GM21526 (cell line): ENCODE data around the gene JAGN1.
"Not testable (repeated sequence)": the region's sequence is repeated elsewhere in the genome, so short reads cannot be mapped to it uniquely, and the experiment has no call there.

Experiments used
- ATAC-seq: cut with Tn5 transposase; IDR thresholded peaks from one replicate; pipeline ENCODE4 v1.9.1; 2021; ENCODE audit warnings: moderate library complexity; ENCODE audit not compliant: unreplicated experiment, low FRiP score

The JAGN1 gene

DNA sequence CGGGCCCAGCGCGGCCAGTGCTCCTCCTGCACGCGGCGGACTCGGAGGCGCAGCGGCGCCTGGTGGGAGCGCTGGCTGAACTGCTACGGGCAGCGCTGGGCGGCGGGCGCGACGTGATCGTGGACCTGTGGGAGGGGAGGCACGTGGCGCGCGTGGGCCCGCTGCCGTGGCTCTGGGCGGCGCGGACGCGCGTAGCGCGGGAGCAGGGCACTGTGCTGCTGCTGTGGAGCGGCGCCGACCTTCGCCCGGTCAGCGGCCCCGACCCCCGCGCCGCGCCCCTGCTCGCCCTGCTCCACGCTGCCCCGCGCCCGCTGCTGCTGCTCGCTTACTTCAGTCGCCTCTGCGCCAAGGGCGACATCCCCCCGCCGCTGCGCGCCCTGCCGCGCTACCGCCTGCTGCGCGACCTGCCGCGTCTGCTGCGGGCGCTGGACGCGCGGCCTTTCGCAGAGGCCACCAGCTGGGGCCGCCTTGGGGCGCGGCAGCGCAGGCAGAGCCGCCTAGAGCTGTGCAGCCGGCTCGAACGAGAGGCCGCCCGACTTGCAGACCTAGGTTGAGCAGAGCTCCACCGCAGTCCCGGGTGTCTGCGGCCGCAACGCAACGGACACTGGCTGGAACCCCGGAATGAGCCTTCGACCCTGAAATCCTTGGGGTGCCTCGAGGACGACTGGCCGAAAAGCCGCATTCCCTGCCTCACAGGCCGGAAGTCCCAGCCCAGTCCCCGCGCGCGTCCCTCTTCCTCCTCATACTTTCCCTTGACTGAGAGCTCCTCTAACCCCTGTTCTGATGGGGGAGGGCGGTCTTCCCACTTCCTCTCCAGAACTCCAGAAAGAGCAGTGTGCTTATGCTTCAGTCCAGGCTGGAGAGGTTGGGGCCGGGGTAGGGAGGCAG is 25.1 kb downstream of the JAGN1 start:
- ATAC-seq: no peak

GRCh38 chr3:9916346-9916733 is 25.9 kb downstream of the JAGN1 start:
- ATAC-seq: no peak

GRCh38 chr3:9916734-9917680 is 26.6 kb downstream of the JAGN1 start, which contains the start of gene IL17RC:
IL17RC (plus strand) TSS chr3:9917098; CDS start chr3:9917316, 218 bp downstream.
- no peak for ATAC-seq

DNA sequence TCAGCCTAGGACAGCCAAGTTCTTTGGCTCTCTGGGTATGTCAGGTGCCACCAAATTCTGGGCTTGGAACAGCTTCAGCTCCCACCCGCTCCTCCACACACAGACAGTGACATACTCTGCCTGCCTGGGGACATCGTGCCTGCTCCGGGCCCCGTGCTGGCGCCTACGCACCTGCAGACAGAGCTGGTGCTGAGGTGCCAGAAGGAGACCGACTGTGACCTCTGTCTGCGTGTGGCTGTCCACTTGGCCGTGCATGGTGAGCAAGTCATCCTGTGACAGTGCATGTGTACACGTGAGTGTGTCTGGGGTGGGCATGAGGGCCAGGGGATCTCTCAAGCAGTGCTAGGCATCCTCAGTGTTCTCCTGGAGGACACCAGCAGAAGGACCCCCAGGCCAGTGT is 27.4 kb downstream of the JAGN1 start:
- no peak for ATAC-seq

DNA sequence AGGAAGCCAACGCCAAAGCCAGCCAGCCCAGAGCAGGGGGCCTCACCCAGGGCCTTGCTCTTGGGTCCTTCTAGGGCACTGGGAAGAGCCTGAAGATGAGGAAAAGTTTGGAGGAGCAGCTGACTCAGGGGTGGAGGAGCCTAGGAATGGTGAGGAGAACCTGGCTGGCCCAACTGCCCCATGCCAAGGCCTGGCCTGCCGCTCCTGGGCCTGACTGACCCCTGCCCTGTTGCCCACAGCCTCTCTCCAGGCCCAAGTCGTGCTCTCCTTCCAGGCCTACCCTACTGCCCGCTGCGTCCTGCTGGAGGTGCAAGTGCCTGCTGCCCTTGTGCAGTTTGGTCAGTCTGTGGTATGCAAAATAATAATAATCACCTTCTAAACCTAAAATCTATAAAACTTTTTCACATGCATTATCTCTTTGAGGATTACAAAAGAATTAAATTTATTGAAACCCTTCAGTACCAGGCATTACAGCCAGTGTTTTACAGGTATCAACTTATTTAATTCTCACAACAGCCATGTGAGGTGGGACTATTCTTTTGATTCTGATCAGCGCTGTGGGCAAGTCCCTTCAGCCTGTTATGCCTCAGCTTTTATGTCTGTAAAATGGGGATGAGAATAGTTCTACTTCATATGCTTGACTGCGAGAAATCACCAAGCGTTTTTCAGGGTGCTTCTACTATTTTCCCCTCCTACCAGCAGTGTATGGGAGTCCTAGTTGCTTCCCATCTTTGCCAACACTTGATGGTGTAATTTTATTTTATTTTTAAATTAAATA is 28.0 kb downstream of the JAGN1 start:
- ATAC-seq: no peak

- ATAC-seq: no peak
These were observed 37.7 kb downstream of the JAGN1 start for GRCh38 chr3:9928158-9928557.

- ATAC-seq: no peak
These were observed 40.5 kb downstream of the JAGN1 start for GRCh38 chr3:9930804-9931418.

DNA sequence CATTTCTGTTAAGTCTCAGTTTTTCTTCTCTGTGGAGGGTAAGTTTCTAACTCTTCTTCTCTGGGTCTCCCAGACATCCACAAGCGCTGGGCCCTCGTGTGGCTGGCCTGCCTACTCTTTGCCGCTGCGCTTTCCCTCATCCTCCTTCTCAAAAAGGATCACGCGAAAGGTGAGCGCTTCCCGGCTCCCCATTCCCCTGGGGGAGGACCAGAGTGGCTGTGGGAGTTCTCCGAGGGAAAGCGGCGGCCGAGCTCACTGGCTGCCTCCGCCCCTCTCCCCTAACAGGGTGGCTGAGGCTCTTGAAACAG is 42.1 kb downstream of the JAGN1 start:
- no peak for ATAC-seq

GRCh38 chr3:9932843-9933560 is 42.6 kb downstream of the JAGN1 start:
- peak; percentile 67 for ATAC-seq

DNA sequence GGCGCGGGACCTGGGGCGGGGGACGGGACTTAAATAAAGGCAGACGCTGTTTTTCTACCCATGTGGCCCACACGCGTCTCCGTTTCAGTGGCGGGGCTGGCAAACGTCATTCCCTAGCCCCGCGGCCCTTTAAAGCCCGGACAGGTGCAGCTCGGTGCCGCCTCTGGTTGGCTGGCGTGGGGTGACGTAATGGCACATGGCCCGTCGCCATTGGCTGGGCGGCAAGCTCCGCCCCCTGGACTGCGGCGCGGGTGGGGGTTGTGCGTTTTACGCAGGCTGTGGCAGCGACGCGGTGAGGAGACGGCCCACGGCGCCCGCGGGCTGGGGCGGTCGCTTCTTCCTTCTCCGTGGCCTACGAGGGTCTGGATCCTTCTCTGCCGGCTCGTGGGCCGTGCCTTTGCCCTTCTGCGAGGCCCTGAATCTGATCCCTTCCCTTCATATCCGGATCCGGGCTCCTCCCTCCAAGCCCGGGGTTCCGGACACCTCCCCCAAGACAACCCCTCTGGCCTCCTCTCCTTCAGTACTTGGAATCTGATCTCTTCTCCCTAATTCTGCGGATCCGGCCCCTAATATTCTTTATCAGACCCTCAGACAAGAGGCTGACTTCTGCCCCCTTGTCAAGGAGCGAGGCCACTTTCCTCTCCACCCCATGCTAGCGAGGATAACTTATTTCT is 43.3 kb downstream of the JAGN1 start, which contains the start of gene CRELD1:
TSS of gene CRELD1 (plus strand) at position 274 of the 674 bp plus-strand sequence. CDS start 605 bp downstream, outside the sequence.
- ATAC-seq: peak; percentile 86

DNA sequence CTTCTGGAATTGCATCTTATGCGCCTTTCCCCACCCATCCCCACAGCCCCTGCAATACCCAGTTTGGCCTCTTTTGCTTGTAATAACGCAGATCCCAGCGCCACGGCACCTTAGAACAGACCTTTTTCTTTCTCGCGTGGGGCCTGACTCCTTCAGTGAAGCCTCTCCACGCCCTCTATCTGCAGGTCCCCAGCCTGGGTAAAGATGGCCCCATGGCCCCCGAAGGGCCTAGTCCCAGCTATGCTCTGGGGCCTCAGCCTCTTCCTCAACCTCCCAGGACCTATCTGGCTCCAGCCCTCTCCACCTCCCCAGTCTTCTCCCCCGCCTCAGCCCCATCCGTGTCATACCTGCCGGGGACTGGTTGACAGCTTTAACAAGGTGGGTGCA is 43.8 kb downstream of the JAGN1 start:
- no peak for ATAC-seq

GRCh38 chr3:9934993-9935392 is 44.6 kb downstream of the JAGN1 start:
- ATAC-seq: no peak

DNA sequence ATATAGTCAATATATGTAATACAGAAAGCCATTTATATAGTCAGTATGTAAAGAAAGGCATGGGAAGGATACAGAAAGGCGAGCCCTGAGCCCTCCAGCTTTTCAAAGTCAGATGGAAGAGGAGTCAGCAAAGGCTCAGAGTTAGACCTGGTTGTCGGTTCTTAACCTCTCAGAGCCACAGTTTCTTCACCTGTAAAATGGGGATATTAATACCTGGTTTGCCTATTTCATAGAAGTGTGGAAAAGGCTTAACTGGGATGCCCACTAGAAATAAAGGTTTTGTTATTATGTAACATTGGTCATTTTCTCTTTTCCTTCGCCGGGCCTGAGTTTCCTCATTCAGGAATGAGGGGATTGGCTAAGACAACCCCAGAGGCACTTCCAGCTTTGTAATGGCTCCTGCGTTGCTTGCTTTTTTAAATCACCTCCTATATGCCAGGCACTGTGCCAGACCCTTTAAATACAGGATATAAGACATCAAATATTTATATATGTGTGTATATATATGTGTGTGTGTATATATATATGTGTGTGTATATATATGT is 45.6 kb downstream of the JAGN1 start:
- no peak for ATAC-seq

DNA sequence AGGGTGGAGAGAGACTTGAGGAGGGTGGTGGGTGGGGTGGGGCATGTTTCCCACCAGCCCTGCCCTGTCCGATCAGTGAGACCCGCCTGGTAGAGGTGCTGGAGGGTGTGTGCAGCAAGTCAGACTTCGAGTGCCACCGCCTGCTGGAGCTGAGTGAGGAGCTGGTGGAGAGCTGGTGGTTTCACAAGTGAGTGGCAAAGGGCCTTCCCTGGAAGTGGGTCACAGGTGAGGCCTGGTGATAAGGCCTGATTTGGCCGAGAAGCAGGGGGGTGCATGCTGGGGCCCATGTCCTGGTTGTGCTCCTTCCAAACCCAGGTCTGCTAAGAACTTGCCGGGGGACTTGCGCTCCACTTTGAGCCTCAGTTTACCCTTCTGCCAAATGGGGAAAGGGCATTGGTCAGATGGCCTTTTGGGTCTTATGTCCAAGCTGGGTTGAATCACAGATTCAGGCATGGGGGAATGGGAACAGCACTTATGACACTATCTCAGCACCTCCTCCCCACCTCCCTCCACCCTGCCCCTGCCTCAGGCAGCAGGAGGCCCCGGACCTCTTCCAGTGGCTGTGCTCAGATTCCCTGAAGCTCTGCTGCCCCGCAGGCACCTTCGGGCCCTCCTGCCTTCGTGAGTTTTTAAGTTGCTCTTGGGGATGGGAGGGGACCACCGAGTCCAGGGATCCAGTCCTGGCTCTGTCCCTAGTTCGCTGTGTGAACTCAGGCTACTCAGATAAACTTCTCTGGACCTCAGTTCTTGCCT is 47.3 kb downstream of the JAGN1 start:
- no peak for ATAC-seq

- no peak for ATAC-seq
These were observed 48.6 kb downstream of the JAGN1 start for GRCh38 chr3:9938966-9939365.

DNA sequence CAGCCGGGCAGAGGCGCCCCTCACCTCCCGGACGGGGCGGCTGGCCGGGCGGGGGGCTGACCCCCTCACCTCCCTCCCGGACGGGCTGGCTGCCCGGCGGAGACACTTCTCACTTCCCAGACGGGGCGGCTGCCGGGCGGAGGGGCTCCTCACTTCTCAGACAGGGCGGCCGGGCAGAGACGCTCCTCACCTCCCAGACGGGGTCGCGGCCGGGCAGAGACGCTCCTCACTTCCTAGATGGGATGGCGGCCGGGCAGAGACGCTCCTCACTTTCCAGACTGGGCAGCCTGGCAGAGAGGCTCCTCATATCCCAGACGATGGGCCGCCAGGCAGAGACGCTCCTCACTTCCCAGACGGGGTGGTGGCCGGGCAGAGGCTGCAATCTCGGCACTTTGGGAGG is 49.5 kb downstream of the JAGN1 start:
- ATAC-seq: not testable (repeated sequence)

GRCh38 chr3:9940746-9941145 is 50.3 kb downstream of the JAGN1 start:
- ATAC-seq: no peak

- ATAC-seq: no peak
These were observed 51.8 kb downstream of the JAGN1 start for GRCh38 chr3:9942164-9942563.
